Endometrial microvascular endothelial cells (primary cell): ENCODE data around the gene USP22. TPM values are rescaled to one million over a fixed set of nuclear protein-coding genes. Genes with fewer than 3 reads are reported as not detected.
"Not testable (repeated sequence)": the region's sequence is repeated elsewhere in the genome, so short reads cannot be mapped to it uniquely, and the experiment has no call there.

Experiments
- in situ Hi-C: cut with HindIII; loops from 2 replicates; pipeline ENCODE4 v1.10.0; 2017; ENCODE audit warnings: low sequenced_read_pairs, low pct_unique_long_range_greater_than_20kb; ENCODE audit errors: inconsistent ontology term
- total RNA-seq: library from RNA; depleted of rRNA; stranded (reverse); fragments of >200 nt; gene quantifications from one replicate; pipeline ENCODE4 v1.2.3, GENCODE V29; 2015; ENCODE audit errors: inconsistent ontology term

USP22 gene
- total RNA-seq, 1 donor from 2014 or later: 183 TPM

- in situ Hi-C loops: not testable (repeated sequence)
These were observed 65.1 kb downstream of the USP22 start for GRCh38 chr17:20977609-20978253.

- in situ Hi-C loops: no loop called here
These were observed 67.2 kb downstream of the USP22 start for GRCh38 chr17:20975566-20975965.

- in situ Hi-C loops: no loop called here
These were observed 72.5 kb downstream of the USP22 start for GRCh38 chr17:20970329-20970728.

- in situ Hi-C loops: no loop called here
These were observed 73.7 kb downstream of the USP22 start for GRCh38 chr17:20968913-20969616.

- in situ Hi-C loops: no loop called here
These were observed 75.0 kb downstream of the USP22 start for GRCh38 chr17:20967776-20968175.

GRCh38 chr17:20966870-20967269, 75.9 kb downstream of the USP22 start:
- in situ Hi-C loops: no loop called here

- in situ Hi-C loops: no loop called here
These were observed 77.3 kb downstream of the USP22 start for GRCh38 chr17:20965492-20965891.

- in situ Hi-C loops: no loop called here
These were observed 81.2 kb downstream of the USP22 start for GRCh38 chr17:20961586-20961985.

- in situ Hi-C loops: no loop called here
These were observed 81.9 kb downstream of the USP22 start for GRCh38 chr17:20960871-20961270.

- in situ Hi-C loops: no loop called here
These were observed 87.1 kb downstream of the USP22 start for GRCh38 chr17:20955427-20956323.

- in situ Hi-C loops: no loop called here
These were observed 88.0 kb downstream of the USP22 start for GRCh38 chr17:20954794-20955193.

GRCh38 chr17:20952183-20952582, 90.6 kb downstream of the USP22 start:
- in situ Hi-C loops: no loop called here

Other genes with a start within 250 kb of the USP22 start
- 33.5 TPM for gene DHRS7B, start 84.0 kb upstream of the USP22 start, total RNA-seq
- gene TMEM11, start 171.2 kb upstream of the USP22 start, total RNA-seq: 39.6 TPM
- gene NATD1, start 210.4 kb upstream of the USP22 start, total RNA-seq: 3.0 TPM
- gene MAP2K3, start 241.7 kb upstream of the USP22 start, total RNA-seq: 32.3 TPM